Loucy (cell line): ENCODE measurements around the gene ANP32A.

Experiments
- EZH2phosphoT487 ChIP-seq: fragments of 200-600 bp; IDR thresholded peaks from 2 replicates; pipeline ENCODE4 v1.6.1; 2018; ENCODE audit warnings: antibody characterized with exemption, mild to moderate bottlenecking, moderate library complexity, borderline replicate concordance
- TF ChIP-seq, protein P1 (sequence below): fragments of 200-600 bp; sonication (generic); conservative IDR thresholded peaks from 2 replicates; pipeline ENCODE4 v1.5.1; 2014; ENCODE audit warnings: mild to moderate bottlenecking, antibody characterized with exemption, low read length

DNA sequence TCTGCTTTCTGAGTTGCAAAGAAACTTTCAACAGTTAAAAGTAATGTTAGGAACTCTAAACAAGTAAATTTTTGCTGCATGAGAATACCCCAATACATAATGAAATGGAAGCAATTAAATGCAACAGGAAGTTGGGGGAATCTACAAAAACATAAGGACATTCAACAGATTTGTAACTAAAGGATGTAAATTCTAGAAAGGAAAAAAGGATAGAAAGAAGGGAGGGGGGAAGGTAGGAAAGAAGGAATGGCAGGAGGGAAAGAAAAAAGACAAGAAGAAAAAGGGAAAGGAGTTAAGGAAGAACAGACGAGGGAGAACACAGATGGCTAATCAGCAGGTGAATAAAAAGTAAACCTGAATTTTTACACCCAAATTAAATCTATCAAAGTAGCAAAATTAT, 22.3 kb upstream of the ANP32A start:
- TF ChIP-seq, protein P1, sequence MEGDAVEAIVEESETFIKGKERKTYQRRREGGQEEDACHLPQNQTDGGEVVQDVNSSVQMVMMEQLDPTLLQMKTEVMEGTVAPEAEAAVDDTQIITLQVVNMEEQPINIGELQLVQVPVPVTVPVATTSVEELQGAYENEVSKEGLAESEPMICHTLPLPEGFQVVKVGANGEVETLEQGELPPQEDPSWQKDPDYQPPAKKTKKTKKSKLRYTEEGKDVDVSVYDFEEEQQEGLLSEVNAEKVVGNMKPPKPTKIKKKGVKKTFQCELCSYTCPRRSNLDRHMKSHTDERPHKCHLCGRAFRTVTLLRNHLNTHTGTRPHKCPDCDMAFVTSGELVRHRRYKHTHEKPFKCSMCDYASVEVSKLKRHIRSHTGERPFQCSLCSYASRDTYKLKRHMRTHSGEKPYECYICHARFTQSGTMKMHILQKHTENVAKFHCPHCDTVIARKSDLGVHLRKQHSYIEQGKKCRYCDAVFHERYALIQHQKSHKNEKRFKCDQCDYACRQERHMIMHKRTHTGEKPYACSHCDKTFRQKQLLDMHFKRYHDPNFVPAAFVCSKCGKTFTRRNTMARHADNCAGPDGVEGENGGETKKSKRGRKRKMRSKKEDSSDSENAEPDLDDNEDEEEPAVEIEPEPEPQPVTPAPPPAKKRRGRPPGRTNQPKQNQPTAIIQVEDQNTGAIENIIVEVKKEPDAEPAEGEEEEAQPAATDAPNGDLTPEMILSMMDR: no peak
- no peak for TF ChIP-seq EZH2phosphoT487
